ENCODE results near the gene ALG6. TPM values are rescaled to one million over a fixed set of nuclear protein-coding genes. Genes with fewer than 3 reads are reported as not detected.
"Not testable (repeated sequence)": the region's sequence is repeated elsewhere in the genome, so short reads cannot be mapped to it uniquely, and the experiment has no call there.

ALG6 gene
- total RNA-seq, 2 experiments from 2014 or later: 23.1 to 25.6 TPM

DNA sequence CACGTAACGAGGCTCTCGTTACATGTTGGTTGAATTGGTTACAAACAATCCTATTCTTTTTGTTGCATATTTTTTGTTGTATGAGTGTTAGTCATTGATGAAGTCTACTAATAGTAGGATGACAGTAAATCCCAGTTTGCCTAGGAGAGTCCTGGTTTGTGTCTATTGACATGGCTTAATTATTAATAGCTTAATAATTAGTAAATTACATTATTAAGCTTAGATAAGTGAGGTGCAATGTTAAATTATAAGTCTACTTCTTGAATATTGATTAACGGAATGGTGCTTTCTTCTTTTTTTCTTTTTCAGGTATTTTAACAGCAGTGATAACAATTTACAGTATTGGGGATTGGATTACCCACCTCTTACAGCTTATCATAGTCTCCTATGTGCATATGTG is 34.5 kb downstream of the ALG6 start:
- CTCF ChIA-PET: interaction anchor here (1.3 kb wide), 1 partner anchor 11 kb away, joined by 3 read pairs; no protein-coding TSS in a partner anchor

GRCh38 chr1:63403386-63403785 is 36.0 kb downstream of the ALG6 start:
- no peak for DNase-seq
- POLR2A ChIA-PET: interaction anchor here (0.6 kb wide), 1 partner anchor 359 kb away, joined by 7 read pairs; no protein-coding TSS in a partner anchor
- ATAC-seq: no peak
- no peaks in the 10 kb centered on the region for H3K27me3 Mint-ChIP-seq (ENCODE audit: low read depth)
- CTCF ChIA-PET: no interaction called here
- no peak overlapping the region for H3K4me3 Mint-ChIP-seq
- H3K27ac Mint-ChIP-seq: no peak overlapping the region
- no peaks in the 10 kb centered on the region for H3K4me1 Mint-ChIP-seq (ENCODE audit: low read depth)
- peaks cover 31% of the 10 kb centered on the region for H3K36me3 Mint-ChIP-seq (ENCODE audit: low read depth)
- H3K9me3 Mint-ChIP-seq (ENCODE audit: insufficient read depth): no peaks in the 10 kb centered on the region

More for the DNA sequence above, 34.5 kb downstream of the ALG6 start:
- no peak overlapping the region for H3K4me3 Mint-ChIP-seq
- ATAC-seq: no peak
- H3K9me3 Mint-ChIP-seq (ENCODE audit: insufficient read depth): no peaks in the 10 kb centered on the region
- DNase-seq: no peak
- POLR2A ChIA-PET: no interaction called here
- no peak overlapping the region for H3K27ac Mint-ChIP-seq
- no peaks in the 10 kb centered on the region for H3K4me1 Mint-ChIP-seq (ENCODE audit: low read depth)
- no peaks in the 10 kb centered on the region for H3K27me3 Mint-ChIP-seq (ENCODE audit: low read depth)
- peaks cover 31% of the 10 kb centered on the region for H3K36me3 Mint-ChIP-seq (ENCODE audit: low read depth)

- POLR2A ChIA-PET: no interaction called here
- Mint-ChIP-seq H3K27me3 (ENCODE audit: low read depth) (no peaks in the 10 kb centered on the region), H3K9me3 (ENCODE audit: insufficient read depth) (no peaks in the 10 kb centered on the region), H3K36me3 (ENCODE audit: low read depth) (peaks cover 25% of the 10 kb centered on the region), H3K4me1 (ENCODE audit: low read depth) (no peaks in the 10 kb centered on the region), H3K27ac (no peak overlapping the region), H3K4me3 (no peak overlapping the region)
- DNase-seq: no peak
- no peak for ATAC-seq
- CTCF ChIA-PET: interaction anchor here (1.1 kb wide), 1 partner anchor 11 kb away, joined by 3 read pairs; no protein-coding TSS in a partner anchor
Measured at GRCh38 chr1:63405021-63405420, 37.6 kb downstream of the ALG6 start.

DNA sequence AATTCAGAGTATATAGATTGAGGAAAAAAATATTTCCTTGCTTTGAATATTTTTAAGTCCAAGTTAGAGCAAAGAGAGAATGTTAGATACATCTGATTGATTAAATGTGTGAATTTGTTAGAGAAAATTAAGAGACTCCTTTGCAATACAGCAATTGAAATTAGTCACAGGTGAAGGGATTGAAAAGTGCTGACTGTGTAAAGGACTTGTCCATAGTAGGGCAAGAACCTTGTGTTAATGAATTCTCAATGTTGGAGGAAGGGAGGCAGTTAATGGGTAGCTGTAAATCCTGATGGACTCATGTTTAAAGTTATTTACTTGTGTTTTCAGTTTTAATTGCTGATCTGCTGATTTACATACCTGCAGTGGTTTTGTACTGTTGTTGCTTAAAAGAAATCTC is 38.6 kb downstream of the ALG6 start:
- CTCF ChIA-PET: interaction anchor here (1.1 kb wide), 1 partner anchor 10 kb away, joined by 3 read pairs; no protein-coding TSS in a partner anchor

DNA sequence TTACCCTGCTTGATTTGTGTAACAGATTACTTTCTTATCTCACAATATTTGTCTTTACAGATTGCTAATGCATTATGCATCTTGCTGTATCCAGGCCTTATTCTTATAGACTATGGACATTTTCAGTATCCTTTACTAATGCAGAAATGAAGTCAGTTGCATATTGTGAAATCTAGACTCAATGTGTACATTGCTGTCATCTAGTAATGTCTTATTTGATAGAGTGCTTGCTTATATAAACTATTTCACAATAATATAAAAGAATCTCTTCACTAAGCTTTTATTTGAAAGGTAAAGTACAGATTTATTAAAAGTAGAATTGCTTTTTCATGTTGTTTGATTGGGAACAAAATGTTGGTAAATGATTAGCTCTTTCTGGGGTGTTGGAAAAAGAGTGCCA is 39.6 kb downstream of the ALG6 start:
- CTCF ChIA-PET: no interaction called here
- POLR2A ChIA-PET: no interaction called here
- Mint-ChIP-seq H3K27ac (no peak overlapping the region), H3K9me3 (ENCODE audit: insufficient read depth) (no peaks in the 10 kb centered on the region), H3K27me3 (ENCODE audit: low read depth) (no peaks in the 10 kb centered on the region), H3K36me3 (ENCODE audit: low read depth) (peaks cover 20% of the 10 kb centered on the region), H3K4me3 (no peak overlapping the region), H3K4me1 (ENCODE audit: low read depth) (no peaks in the 10 kb centered on the region)
- DNase-seq: no peak
- no peak for ATAC-seq

More for the DNA sequence above, 38.6 kb downstream of the ALG6 start:
- ATAC-seq (no peak), DNase-seq (no peak)
- POLR2A ChIA-PET: no interaction called here
- Mint-ChIP-seq H3K27me3 (ENCODE audit: low read depth) (no peaks in the 10 kb centered on the region), H3K27ac (no peak overlapping the region), H3K4me3 (no peak overlapping the region), H3K9me3 (ENCODE audit: insufficient read depth) (no peaks in the 10 kb centered on the region), H3K4me1 (ENCODE audit: low read depth) (no peaks in the 10 kb centered on the region), H3K36me3 (ENCODE audit: low read depth) (peaks cover 18% of the 10 kb centered on the region)

DNA sequence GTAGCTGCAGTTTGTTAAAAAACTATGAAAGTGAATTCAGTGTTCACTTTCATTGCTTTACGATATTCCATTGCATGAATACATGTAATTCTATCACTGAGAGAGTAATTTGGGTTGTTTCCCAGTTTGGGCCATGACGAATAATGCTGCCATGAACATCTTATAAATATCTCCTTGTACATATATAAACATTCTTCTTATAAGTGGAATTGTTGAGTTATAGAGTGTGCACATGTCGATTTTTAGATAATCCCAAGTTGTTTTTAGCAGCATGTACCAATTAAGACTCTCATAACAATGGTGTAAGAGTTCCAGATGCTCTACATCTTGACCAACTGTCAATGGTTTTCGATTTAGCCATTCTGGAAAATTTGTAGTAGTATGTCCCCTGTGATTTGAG is 40.9 kb downstream of the ALG6 start:
- DNase-seq (no peak), ATAC-seq (no peak)
- Mint-ChIP-seq H3K36me3 (ENCODE audit: low read depth) (peaks cover 18% of the 10 kb centered on the region), H3K4me3 (no peak overlapping the region), H3K9me3 (ENCODE audit: insufficient read depth) (no peaks in the 10 kb centered on the region), H3K4me1 (ENCODE audit: low read depth) (no peaks in the 10 kb centered on the region), H3K27me3 (ENCODE audit: low read depth) (no peaks in the 10 kb centered on the region), H3K27ac (no peak overlapping the region)
- ChIA-PET POLR2A (no interaction called here), CTCF (no interaction called here)

GRCh38 chr1:63411066-63411465 is 43.6 kb downstream of the ALG6 start:
- Mint-ChIP-seq H3K27me3 (ENCODE audit: low read depth) (no peaks in the 10 kb centered on the region), H3K4me1 (ENCODE audit: low read depth) (no peaks in the 10 kb centered on the region), H3K9me3 (ENCODE audit: insufficient read depth) (no peaks in the 10 kb centered on the region), H3K4me3 (no peak overlapping the region), H3K36me3 (ENCODE audit: low read depth) (peaks cover 14% of the 10 kb centered on the region), H3K27ac (no peak overlapping the region)
- ATAC-seq: no peak
- POLR2A ChIA-PET: no interaction called here
- no peak for DNase-seq
- CTCF ChIA-PET: interaction anchor here (0.7 to 1.2 kb wide), 3 partner anchors 25 to 31 kb away, joined by 3 read pairs; no protein-coding TSS in a partner anchor

GRCh38 chr1:63413394-63413793 is 46.0 kb downstream of the ALG6 start:
- no peaks in the 10 kb centered on the region for H3K4me1 Mint-ChIP-seq (ENCODE audit: low read depth)
- CTCF ChIA-PET: interaction anchor here (1.0 kb wide), 1 partner anchor 12 kb away, joined by 3 read pairs; no protein-coding TSS in a partner anchor
- no peaks in the 10 kb centered on the region for H3K9me3 Mint-ChIP-seq (ENCODE audit: insufficient read depth)
- POLR2A ChIA-PET: no interaction called here
- no peak overlapping the region for H3K4me3 Mint-ChIP-seq
- ATAC-seq (no peak), DNase-seq (no peak)
- no peaks in the 10 kb centered on the region for H3K27me3 Mint-ChIP-seq (ENCODE audit: low read depth)
- H3K27ac Mint-ChIP-seq: no peak overlapping the region
- peaks cover 23% of the 10 kb centered on the region for H3K36me3 Mint-ChIP-seq (ENCODE audit: low read depth)

DNA sequence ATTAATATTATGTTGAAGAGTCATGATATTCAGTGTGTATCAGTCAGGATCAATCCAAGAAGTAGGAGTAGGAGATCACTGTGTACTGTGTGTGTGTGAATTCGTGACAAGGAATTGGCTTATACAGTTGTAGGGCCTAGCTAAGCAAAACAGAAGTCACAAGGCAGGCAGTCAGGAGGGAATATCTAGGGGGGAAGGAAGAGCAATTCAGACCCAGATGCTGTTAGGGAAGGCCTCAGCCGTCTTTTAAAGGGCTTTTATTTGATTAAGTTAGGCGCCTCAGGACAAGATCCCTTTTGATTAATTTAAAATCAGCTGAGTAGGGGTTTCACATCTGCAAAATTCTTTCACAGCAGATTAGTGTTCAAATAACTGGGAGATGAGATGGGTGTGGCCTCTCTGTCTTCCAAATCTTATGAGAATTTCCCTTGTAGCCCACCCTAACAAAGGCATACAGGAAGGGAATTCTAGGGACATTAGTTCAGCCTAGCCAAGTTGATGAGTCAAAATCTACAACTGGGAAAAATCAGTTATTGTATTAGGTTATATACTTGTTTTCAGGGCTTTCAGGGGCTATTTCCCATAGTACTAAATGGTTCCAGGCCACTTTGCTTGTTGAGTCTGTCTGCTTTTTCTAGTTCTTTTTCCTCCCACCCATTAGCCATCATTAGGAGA is 47.4 kb downstream of the ALG6 start:
- Mint-ChIP-seq H3K36me3 (ENCODE audit: low read depth) (peaks cover 29% of the 10 kb centered on the region), H3K27ac (no peak overlapping the region), H3K9me3 (ENCODE audit: insufficient read depth) (no peaks in the 10 kb centered on the region), H3K27me3 (ENCODE audit: low read depth) (no peaks in the 10 kb centered on the region), H3K4me3 (no peak overlapping the region), H3K4me1 (ENCODE audit: low read depth) (no peaks in the 10 kb centered on the region)
- DNase-seq (no peak), ATAC-seq (no peak)
- ChIA-PET CTCF (interaction anchor here (1.0 to 1.9 kb wide), 2 partner anchors 9 to 27 kb away, joined by 3 to 4 read pairs; no protein-coding TSS in a partner anchor), POLR2A (no interaction called here)

DNA sequence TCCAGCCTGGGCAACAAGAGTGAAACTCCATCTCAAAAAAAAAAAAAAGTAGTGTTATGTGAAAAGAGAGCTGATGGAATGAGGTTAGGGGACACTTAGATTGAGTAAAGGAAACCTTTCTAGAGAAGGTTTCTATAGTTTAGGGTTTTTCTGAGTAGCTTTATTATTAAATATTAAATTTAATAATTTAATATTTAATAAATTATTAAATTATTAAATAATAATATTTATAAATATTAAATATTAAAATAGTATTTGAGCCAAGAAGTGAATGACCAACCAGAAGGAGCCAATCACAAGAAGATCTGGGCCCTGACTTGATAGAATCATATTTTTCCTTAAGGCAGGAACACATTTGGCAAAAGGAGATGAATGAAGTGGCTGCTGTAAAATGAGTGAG is 50.7 kb downstream of the ALG6 start:
- Mint-ChIP-seq H3K27me3 (ENCODE audit: low read depth) (no peaks in the 10 kb centered on the region), H3K9me3 (ENCODE audit: insufficient read depth) (no peaks in the 10 kb centered on the region), H3K36me3 (ENCODE audit: low read depth) (peaks cover 42% of the 10 kb centered on the region), H3K27ac (no peak overlapping the region), H3K4me3 (no peak overlapping the region), H3K4me1 (ENCODE audit: low read depth) (no peaks in the 10 kb centered on the region)
- DNase-seq (no peak), ATAC-seq (no peak)
- ChIA-PET POLR2A (no interaction called here), CTCF (no interaction called here)

GRCh38 chr1:63420746-63421145 is 53.3 kb downstream of the ALG6 start:
- H3K4me3 Mint-ChIP-seq; POLR2A ChIA-PET; ATAC-seq; H3K9me3 Mint-ChIP-seq (ENCODE audit: insufficient read depth); H3K27me3 Mint-ChIP-seq (ENCODE audit: low read depth); DNase-seq; H3K27ac Mint-ChIP-seq; CTCF ChIA-PET; H3K4me1 Mint-ChIP-seq (ENCODE audit: low read depth): not testable (repeated sequence)
- H3K36me3 Mint-ChIP-seq (ENCODE audit: low read depth): peaks cover 37% of the 10 kb centered on the region

- Mint-ChIP-seq H3K4me3 (no peak overlapping the region), H3K36me3 (ENCODE audit: low read depth) (peaks cover 27% of the 10 kb centered on the region), H3K27ac (no peak overlapping the region), H3K9me3 (ENCODE audit: insufficient read depth) (no peaks in the 10 kb centered on the region), H3K4me1 (ENCODE audit: low read depth) (no peaks in the 10 kb centered on the region), H3K27me3 (ENCODE audit: low read depth) (no peaks in the 10 kb centered on the region)
- CTCF ChIA-PET: no interaction called here
- no peak for ATAC-seq
- POLR2A ChIA-PET: no interaction called here
- no peak for DNase-seq
Measured at GRCh38 chr1:63423649-63424048, 56.2 kb downstream of the ALG6 start.

DNA sequence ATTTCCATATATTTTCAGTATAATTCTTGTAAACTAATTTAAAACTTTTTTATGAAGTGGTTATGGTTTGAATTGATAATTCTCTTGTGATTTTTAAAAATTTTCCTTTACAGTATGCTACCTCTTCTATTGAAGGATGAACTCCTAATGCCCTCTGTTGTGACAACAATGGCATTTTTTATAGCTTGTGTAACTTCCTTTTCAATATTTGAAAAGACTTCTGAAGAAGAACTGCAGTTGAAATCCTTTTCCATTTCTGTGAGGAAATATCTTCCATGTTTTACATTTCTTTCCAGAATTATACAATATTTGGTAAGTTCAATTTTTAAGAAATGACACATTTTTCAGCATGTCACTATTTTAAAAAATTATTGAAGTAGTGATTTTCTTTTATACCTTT is 61.4 kb downstream of the ALG6 start:
- no peaks in the 10 kb centered on the region for H3K27me3 Mint-ChIP-seq (ENCODE audit: low read depth)
- DNase-seq (no peak), ATAC-seq (no peak)
- ChIA-PET CTCF (no interaction called here), POLR2A (no interaction called here)
- H3K9me3 Mint-ChIP-seq (ENCODE audit: insufficient read depth): peaks cover 11% of the 10 kb centered on the region
- H3K4me1 Mint-ChIP-seq (ENCODE audit: low read depth): no peaks in the 10 kb centered on the region
- no peak overlapping the region for H3K27ac Mint-ChIP-seq
- H3K4me3 Mint-ChIP-seq: no peak overlapping the region
- peaks cover 28% of the 10 kb centered on the region for H3K36me3 Mint-ChIP-seq (ENCODE audit: low read depth)
